ENCODE results near the gene SRSF1.
"Not testable (repeated sequence)": the region's sequence is repeated elsewhere in the genome, so short reads cannot be mapped to it uniquely, and the experiment has no call there.

Gene SRSF1

GRCh38 chr17:57975044-57975443 is 32.0 kb downstream of the SRSF1 start:
- no peak for TF ChIP-seq CTCF (IDR thresholded peaks at IDR 0.05; ENCODE audit: insufficient read depth, low read length, missing control alignments)
- no peak for DNase-seq (ENCODE audit: low read depth, low spot score)
- ChIA-PET CTCF (interaction anchor here (1.0 to 1.9 kb wide), 7 partner anchors 12 to 117 kb away, joined by 3 to 8 read pairs (median 3); partner anchors contain the start of gene CUEDC1), POLR2A (interaction anchor here (1.1 kb wide), 1 partner anchor 100 kb away, joined by 4 read pairs; no protein-coding TSS in a partner anchor)
- H3K4me3 ChIP-seq (ENCODE audit: low read depth, low read length), result no peak overlapping the region

- H3K4me3 ChIP-seq (ENCODE audit: low read depth, low read length); DNase-seq (ENCODE audit: low read depth, low spot score); POLR2A ChIA-PET: not testable (repeated sequence)
- CTCF ChIA-PET, result interaction anchor here (1.0 to 1.3 kb wide), 3 partner anchors 11 to 22 kb away, joined by 3 to 4 read pairs (median 4); no protein-coding TSS in a partner anchor
These were observed 32.8 kb downstream of the SRSF1 start for GRCh38 chr17:57974053-57974824.

- ChIA-PET POLR2A (no interaction called here), CTCF (interaction anchor here (0.7 to 12.2 kb wide), 6 partner anchors 9 to 114 kb away, joined by 3 to 75 read pairs (median 4); partner anchors contain the start of gene CUEDC1)
- no peak for TF ChIP-seq CTCF (IDR thresholded peaks at IDR 0.05; ENCODE audit: insufficient read depth, low read length, missing control alignments)
- H3K4me3 ChIP-seq (ENCODE audit: low read depth, low read length), result no peak overlapping the region
- DNase-seq (ENCODE audit: low read depth, low spot score), result no peak
These were observed 34.9 kb downstream of the SRSF1 start for GRCh38 chr17:57972151-57972550.

- no peak for TF ChIP-seq CTCF (IDR thresholded peaks at IDR 0.05; ENCODE audit: insufficient read depth, low read length, missing control alignments)
- no peak overlapping the region for H3K4me3 ChIP-seq (ENCODE audit: low read depth, low read length)
- no peak for DNase-seq (ENCODE audit: low read depth, low spot score)
- ChIA-PET POLR2A (no interaction called here), CTCF (interaction anchor here (0.7 to 12.2 kb wide), 8 partner anchors 9 to 113 kb away, joined by 3 to 75 read pairs (median 4); partner anchors contain the start of gene CUEDC1)
These were observed 35.5 kb downstream of the SRSF1 start for GRCh38 chr17:57971572-57971971.

- POLR2A ChIA-PET, result no interaction called here
- H3K4me3 ChIP-seq (ENCODE audit: low read depth, low read length), result no peak overlapping the region
- no peak for DNase-seq (ENCODE audit: low read depth, low spot score)
- no peak for TF ChIP-seq CTCF (IDR thresholded peaks at IDR 0.05; ENCODE audit: insufficient read depth, low read length, missing control alignments)
- CTCF ChIA-PET, result interaction anchor here (0.7 to 12.2 kb wide), 6 partner anchors 9 to 103 kb away, joined by 3 to 75 read pairs (median 4); partner anchors contain the start of gene CUEDC1
These were observed 36.3 kb downstream of the SRSF1 start for GRCh38 chr17:57970710-57971109.

- no peak for TF ChIP-seq CTCF (IDR thresholded peaks at IDR 0.05; ENCODE audit: insufficient read depth, low read length, missing control alignments)
- no peak for DNase-seq (ENCODE audit: low read depth, low spot score)
- H3K4me3 ChIP-seq (ENCODE audit: low read depth, low read length), result no peak overlapping the region
- ChIA-PET POLR2A (no interaction called here), CTCF (interaction anchor here (2.3 to 12.2 kb wide), 3 partner anchors 10 to 111 kb away, joined by 7 to 75 read pairs (median 9); partner anchors contain the start of gene CUEDC1)
These were observed 38.6 kb downstream of the SRSF1 start for GRCh38 chr17:57968456-57968855.

All from AG04449 (cell line).